GM18519 (cell line): ENCODE measurements around the gene HBQ1.
"Not testable (repeated sequence)": the region's sequence is repeated elsewhere in the genome, so short reads cannot be mapped to it uniquely, and the experiment has no call there.

Experiments
- ATAC-seq: cut with Tn5 transposase; IDR thresholded peaks from one replicate; pipeline ENCODE4 v1.9.1; 2021; ENCODE audit warnings: mild to moderate bottlenecking, moderate library complexity; ENCODE audit not compliant: unreplicated experiment, low FRiP score

HBQ1 gene

DNA sequence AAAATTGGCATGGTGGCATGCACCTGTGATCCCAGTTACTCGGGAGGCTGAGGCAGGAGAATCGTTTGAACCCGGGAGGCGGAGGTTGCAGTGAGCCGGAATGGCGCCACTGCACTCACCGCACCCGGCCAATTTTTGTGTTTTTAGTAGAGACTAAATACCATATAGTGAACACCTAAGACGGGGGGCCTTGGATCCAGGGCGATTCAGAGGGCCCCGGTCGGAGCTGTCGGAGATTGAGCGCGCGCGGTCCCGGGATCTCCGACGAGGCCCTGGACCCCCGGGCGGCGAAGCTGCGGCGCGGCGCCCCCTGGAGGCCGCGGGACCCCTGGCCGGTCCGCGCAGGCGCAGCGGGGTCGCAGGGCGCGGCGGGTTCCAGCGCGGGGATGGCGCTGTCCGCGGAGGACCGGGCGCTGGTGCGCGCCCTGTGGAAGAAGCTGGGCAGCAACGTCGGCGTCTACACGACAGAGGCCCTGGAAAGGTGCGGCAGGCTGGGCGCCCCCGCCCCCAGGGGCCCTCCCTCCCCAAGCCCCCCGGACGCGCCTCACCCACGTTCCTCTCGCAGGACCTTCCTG is at the start of gene HBQ1:
Gene HBQ1, plus strand, starts transcription at position 359 of the 575 bp plus-strand sequence. Its CDS starts 28 bp downstream, at position 387.
- ATAC-seq = no peak

DNA sequence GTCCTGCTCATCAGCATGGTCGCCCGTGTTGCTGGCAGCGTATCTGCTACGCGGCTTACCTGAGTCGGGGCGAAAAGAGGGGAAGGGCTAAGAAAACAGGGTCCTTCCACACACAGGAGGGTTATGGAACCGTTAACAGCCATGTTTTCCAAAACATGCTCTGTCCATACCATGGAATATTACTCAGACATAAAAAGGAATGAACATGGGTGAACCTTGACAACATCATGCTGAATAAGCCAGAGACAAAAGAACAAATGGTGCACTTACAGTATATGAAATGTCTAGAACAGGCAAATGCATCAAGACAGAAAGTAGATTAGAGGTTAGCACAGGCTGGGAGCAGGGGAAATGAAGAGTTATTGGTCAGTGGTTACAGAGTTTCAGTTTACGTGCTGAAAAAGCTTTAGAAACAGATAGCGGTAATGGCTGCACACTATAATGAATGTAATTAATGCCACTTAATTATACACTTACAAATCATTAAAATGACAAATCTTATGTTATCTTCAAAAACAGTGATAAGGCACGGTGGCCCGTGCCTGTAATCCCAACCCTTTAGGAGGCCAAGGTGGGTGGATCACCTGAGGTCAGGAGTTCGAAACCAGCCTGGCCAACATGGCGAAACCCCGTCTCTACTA is 49.6 kb upstream of the HBQ1 start:
- no peak for ATAC-seq

DNA sequence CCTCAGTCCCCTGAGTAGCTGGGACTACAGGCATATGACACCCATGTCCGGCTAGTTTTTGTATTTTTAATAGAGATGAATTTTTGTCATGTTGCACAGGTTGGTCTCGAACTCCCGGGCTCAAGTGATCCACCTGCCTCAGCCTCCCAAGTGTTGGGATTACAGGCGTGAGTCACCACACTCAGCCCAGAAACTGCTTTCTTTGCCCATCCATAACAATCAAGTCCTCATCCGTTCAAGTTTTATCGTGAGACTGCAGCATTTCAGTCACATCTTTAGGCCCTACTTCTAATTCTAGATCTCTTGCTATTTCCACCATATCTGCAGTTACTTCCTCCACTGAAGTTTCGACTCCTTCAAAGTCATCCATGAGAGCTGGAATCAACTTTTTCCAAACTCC is 48.1 kb upstream of the HBQ1 start:
- ATAC-seq = no peak

DNA sequence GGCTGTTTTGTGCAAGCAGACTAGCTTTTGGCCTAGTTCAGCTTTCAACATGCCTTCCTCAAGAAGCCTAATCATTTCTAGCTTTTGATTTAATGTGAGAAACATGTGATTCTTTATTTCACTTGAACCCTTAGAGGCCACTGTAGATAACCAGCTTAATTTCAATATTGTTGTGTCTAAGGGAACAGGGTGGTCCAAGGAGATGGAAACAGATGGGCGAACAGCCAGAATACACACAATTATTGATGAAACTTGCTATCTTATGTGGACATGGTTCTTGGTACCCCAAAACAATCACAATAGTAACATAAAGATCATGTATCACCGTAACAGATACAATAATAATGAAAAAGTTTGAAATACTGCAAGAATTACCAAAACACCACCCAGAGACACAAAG is 46.5 kb upstream of the HBQ1 start:
- ATAC-seq = no peak

DNA sequence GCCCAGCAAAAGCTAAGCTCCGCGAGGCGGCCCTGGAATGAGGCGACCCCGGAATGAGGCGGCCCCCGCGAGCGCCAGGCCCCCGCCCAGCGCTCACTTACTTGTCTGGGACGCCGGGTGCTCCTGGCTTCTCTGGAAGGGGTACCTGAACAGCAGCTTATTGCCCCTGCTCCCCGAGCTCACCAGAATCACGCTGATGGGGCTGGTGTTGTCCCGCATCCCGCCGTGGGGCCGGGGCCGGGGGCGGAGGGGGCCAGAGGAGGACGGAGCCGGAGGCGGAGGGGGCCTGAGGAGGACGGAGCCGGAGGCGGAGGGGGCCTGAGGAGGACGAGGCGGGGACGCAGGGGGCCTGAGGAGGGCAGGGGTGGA is 42.2 kb upstream of the HBQ1 start:
- no peak for ATAC-seq

DNA sequence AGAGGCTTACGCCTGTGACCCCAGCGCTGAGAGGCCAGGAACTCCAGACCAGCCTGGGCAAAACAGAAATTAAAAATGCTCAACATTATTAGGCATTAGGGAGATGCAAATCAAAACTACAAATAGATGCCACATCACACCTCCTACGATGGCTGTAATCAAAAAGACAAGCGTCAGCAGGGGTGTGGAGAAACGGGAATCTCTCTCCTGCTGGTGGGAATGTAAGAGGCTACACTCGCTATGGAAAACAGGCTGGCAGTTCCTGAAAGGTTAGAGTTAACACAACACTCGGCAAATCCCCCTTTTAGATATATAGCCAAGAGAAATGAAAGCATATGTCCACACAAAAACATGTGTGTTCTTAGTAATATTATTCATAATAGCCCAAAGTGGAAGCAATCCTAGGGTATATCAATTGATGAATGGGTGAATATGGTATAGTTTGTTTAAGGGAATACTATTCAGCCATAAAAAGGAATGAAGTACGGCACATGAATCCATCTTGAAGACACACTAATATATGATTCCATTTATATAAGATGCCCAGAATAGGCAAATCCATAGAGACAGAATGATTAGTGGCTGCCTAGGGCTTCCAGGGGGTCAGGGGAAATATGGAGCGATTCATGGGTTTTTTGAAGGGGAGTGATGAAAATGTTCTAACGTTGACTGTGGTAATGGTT is 39.9 kb upstream of the HBQ1 start:
- no peak for ATAC-seq

DNA sequence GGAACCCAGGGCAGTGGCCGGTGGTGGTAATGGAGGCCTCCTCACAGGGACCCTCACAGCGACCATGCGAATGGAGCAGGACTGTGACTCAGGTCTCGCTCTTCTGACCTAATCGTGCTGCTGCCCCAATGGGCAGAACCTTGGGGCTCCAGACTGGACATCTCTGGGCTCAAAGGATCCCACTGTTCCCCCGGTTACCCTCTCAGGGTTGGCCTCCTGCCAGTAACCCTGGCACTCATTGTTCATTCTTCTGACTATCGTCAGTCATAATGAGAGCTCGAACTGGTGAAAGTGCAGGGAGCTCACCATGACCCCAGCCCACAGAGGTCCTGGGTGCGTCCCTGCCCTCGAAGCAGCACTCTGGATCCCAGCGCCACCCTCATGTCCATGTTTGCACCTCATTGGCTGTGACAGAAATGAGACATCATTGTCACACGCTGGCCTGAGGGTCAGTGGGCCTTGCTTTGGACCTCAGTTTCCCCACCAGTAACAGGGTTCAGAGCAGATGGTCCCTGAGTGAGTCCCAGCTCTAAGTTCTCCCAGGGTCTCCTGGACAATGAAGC is 37.8 kb upstream of the HBQ1 start:
- ATAC-seq = no peak

DNA sequence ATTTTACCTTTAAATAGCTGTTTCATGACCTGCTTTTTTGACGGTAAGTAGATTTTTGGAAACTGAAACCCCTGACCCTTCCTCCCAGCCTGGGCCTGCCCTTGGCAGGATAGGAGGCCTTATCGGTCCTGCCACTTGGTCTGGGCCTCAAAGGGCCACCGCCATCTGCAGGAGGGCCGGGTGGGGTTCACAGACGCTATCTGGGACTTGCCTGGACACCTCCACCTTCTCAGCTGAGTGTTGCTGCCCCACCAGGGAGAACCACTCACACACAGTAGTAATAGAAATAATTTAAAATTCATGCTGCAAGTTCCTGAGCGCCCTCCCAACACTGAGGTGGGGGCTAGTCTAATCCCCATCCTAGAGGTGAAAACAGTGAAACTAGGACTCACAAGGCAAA is 37.2 kb upstream of the HBQ1 start:
- ATAC-seq = no peak

DNA sequence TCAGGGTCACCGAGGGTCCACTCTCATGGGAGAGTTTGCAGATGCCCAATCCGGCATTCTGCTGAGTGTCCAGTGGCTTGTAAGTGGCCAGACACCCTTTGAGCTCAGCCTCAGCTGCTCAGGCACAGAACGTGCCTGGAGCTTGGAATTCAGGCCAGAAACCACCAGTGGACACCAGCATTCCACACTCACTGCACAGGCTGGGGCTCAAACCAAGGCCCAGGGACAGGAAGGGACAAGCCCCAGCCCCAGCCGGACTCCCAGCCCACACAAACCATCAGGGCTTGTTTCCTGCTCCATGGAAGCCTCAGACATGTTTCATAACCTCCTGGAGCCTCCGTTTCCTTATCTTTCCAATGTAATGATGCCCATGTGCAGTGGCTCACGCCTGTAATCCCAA is 36.8 kb upstream of the HBQ1 start:
- ATAC-seq = no peak

DNA sequence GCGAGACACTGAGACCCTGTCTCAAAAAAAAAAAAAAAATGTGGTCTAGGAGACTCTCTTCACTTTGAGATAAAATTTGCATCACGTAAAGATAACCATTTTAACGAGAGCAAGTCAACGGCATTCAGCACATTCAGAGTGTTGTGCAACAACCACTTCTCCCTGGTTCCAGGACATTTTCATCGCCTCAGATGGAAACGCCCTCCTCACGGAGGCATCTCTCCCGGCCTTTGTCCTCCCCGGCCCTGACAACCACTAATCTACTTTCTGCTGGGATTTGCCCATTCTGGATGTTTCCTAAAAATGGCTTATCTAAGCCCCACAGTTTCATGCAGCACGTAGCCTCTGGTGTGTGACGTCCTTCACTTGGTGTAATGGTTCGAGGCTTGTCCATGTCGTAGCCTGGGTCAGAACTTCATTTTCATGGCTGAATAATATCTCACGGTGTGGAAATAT is 35.4 kb upstream of the HBQ1 start:
- no peak for ATAC-seq

DNA sequence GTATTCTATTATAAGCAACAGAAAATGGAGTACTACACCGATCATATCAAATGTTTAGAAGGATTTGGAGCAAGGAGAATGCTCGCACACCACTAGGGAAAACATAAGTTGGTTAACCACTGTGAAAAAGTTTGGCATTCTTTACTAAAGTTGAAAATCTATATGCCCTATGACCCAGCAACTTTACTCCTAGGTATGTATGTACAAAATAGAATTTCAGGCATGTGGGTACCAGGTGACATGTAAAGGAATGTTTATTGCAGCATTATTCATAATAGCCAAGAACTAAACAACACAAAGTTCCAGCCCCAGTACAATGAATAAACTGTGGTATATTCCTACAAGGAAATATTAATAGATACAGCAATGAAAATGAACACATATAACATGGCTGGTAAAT is 33.6 kb upstream of the HBQ1 start:
- no peak for ATAC-seq

DNA sequence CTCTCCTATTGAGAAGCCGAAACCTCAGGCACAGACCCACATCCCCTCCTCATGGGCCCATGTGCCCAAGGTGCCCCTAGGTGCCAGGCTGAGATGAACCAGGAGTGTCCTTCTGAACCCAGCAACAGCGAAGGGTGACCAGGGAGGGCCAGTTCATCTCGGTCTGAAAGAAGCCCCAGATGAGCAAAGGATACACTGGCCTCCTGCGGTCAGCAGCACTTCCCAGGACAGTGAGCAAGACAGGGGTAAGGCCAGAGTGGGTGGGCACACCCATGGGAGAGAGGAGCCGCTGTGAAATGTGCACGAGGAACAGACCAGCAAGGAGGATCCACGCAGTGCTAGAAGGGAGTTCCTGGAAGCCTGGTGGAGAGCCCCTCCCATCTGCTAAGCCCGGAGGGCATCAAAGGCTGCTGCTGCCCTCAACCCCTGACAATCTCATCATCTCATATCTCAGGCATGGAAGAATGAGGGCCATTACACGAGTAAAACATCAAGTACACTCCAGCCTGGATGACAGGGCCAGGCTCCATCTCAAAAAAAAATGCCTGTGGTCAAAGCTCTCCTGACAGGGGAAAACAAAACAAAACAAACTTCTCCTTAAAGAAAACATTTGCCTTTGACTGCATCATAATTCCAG is 31.1 kb upstream of the HBQ1 start:
- no peak for ATAC-seq

DNA sequence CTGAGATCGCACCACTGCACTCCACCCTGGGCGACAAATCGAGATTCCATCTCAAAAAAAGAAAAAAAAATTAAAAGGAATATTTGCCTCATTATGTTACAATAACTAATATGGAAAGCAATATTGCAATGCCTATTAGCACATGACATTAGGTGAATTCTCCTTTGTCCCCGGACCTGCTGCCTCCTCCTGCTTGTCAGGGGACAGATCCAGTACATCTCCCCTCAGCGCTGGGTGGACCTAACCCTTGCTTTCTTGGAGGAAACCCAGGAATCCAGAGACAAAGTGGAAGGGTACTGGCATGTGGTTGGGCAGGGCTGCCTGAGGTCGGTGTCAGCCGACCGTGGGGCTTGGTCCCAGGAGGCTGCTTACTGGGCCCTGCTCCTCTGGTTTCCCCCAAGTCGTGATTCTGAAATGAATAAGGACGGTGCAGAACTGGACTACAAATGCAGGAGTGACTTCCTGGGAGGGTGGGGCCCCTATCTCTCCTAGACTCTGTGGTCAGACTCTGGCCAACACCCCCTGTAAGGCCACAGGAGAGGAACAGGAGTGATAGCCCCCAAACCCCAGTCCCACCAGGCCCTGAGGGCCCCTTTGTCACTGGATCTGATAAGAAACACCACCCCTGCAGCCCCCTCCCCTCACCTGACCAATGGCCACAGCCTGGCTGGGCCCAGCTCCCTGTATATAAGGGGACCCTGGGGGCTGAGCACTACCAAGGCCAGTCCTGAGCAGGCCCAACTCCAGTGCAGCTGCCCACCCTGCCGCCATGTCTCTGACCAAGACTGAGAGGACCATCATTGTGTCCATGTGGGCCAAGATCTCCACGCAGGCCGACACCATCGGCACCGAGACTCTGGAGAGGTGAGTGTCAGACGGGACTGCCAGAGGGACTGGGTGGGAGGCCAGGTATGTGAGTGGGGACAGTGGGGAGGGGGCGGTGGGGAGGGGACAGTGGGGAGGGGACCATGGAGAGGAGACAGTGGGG is 27.8 kb upstream of the HBQ1 start, which contains the start of gene HBZ:
Gene HBZ, plus strand, starts transcription at position 504 of the 988 bp plus-strand sequence. Its CDS starts 266 bp downstream, at position 770.
- ATAC-seq = no peak

DNA sequence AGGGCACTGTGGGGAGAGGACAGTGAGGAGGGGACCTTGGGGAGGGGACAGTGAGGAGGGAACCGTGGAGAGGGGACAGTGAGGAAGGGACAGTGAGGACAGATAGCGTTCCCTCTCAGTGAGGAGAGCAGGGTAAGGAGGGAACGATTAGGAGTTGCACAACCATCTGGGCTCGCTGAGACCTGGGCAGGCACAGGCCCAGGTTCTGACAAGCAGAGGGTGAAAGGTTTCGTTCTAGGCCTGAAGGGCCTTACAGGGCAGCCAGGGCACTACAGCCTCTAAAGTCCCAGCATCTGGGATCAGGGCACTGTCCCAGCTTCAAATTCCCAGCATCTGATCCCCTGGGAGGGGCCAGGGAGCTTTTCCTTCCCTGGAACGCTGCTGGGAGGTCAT is 27.1 kb upstream of the HBQ1 start:
- not testable (repeated sequence) for ATAC-seq

DNA sequence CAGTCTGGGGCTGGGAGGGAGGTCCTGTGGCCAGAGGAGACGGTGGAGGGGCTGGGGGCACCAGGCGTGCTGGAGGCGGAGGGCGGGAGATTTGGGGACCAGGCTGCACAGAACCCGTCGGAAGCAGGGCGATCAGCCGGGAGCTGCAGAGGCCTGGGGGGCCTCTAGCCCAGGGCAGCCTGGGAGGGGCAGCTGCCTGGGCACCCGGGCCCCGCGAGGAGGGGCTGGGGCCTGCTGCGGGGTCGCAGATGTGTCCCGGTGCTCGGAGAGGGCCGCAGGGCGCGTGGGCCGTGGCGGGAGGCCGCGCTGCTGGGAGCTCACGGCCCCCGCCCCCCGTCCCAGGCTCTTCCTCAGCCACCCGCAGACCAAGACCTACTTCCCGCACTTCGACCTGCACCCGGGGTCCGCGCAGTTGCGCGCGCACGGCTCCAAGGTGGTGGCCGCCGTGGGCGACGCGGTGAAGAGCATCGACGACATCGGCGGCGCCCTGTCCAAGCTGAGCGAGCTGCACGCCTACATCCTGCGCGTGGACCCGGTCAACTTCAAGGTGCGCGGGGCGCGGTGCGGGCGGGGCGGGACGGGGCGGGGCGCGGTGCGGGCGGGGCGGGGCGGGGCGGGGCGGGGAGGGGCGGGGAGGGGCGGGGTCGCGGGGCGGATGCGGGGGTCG is 26.6 kb upstream of the HBQ1 start:
- ATAC-seq = not testable (repeated sequence)

DNA sequence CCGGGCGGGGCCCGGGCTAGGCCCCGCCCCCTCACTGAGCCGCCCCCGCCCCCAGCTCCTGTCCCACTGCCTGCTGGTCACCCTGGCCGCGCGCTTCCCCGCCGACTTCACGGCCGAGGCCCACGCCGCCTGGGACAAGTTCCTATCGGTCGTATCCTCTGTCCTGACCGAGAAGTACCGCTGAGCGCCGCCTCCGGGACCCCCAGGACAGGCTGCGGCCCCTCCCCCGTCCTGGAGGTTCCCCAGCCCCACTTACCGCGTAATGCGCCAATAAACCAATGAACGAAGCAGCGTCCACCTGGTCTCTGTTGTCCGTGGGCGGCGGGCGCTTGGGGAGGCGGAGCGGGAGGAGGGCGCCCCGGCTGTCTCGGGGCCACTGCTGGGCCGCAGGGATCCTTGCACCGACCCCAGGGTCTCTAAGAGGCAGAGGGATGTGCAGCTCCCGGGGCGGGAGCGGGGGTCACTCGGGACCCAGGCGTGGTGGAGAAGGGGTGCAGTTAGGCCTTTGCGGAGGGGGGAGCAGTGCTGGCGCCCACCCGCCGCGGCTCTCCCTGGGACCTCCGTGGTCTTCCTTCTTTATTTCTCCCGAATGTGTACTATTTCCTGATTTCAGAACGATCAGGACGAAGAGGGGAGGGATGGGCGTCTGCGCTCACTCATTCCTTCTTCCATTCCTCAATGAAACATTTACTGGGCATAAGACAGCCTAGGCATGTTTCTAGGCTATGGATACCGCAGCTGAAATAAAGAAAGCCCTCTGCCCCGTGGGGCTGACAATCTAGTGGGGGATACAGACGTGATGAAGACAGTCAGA is 25.8 kb upstream of the HBQ1 start:
- ATAC-seq = no peak

DNA sequence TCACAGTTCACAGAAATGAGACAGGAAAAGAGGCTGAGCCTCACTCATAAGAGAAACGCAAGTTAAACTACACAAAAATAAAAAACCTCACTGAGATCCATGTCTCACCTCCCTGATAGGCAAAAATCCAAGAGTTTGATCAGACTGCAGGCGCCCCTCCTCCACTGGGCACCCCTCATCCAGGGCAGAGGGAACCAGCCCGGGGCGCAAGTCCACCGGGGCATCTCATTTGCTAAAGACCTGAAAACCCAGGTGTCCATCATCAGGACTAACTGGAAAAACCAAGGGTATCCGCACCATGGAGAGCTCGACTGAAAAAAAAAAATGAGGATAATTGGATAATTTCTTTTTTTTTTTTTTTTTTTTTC is 25.2 kb upstream of the HBQ1 start:
- ATAC-seq = no peak

DNA sequence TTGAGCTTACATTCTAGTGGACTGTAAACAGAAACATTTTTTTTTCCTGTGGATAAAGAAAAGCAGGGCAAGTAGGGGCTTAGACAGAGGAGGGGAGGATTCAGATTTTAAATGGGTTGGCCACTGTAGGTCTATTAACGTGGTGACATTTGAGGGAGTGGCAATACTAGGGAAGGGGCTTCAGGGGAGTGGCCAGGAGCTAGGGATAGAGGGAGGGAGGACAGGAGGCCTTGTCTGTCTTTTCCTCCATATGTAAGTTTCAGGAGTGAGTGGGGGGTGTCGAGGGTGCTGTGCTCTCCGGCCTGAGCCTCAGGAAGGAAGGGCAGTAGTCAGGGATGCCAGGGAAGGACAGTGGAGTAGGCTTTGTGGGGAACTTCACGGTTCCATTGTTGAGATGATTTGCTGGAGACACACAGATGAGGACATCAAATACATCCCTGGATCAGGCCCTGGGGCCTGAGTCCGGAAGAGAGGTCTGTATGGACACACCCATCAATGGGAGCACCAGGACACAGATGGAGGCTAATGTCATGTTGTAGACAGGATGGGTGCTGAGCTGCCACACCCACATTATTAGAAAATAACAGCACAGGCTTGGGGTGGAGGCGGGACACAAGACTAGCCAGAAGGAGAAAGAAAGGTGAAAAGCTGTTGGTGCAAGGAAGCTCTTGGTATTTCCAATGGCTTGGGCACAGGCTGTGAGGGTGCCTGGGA is 21.0 kb upstream of the HBQ1 start:
- no peak for ATAC-seq
